CD1c-positive myeloid dendritic cell (primary cell): ENCODE data around the gene TTC27.
A peak's percentile ranks its signal among the peaks of the same experiment; 100 is the strongest.
"Not testable (repeated sequence)": the region's sequence is repeated elsewhere in the genome, so short reads cannot be mapped to it uniquely, and the experiment has no call there.

Experiments used
- DNase-seq: peaks from one replicate; pipeline ENCODE4 v3.0.0-alpha.2; 2016; ENCODE audit errors: extremely low spot score

The TTC27 gene

GRCh38 chr2:32807662-32808061 lies 179.8 kb downstream of the TTC27 start:
- no peak for DNase-seq

GRCh38 chr2:32810909-32811495 lies 183.2 kb downstream of the TTC27 start:
- DNase-seq = no peak

GRCh38 chr2:32811696-32812095 lies 183.8 kb downstream of the TTC27 start:
- no peak for DNase-seq

- DNase-seq = no peak
Measured at GRCh38 chr2:32812316-32812715, 184.5 kb downstream of the TTC27 start.

GRCh38 chr2:32820088-32820487 lies 192.2 kb downstream of the TTC27 start:
- no peak for DNase-seq

GRCh38 chr2:32820701-32821100 lies 192.9 kb downstream of the TTC27 start:
- no peak for DNase-seq

- no peak for DNase-seq
Measured at GRCh38 chr2:32824070-32824809, 196.4 kb downstream of the TTC27 start.

- DNase-seq = no peak
Measured at GRCh38 chr2:32825291-32825712, 197.5 kb downstream of the TTC27 start.

GRCh38 chr2:32830196-32830595 lies 202.3 kb downstream of the TTC27 start:
- DNase-seq = no peak

- DNase-seq = no peak
Measured at GRCh38 chr2:32832821-32833220, 205.0 kb downstream of the TTC27 start.

- DNase-seq = no peak
Measured at GRCh38 chr2:32833709-32834108, 205.9 kb downstream of the TTC27 start.

GRCh38 chr2:32835148-32835547 lies 207.3 kb downstream of the TTC27 start:
- DNase-seq = no peak

- DNase-seq = no peak
Measured at GRCh38 chr2:32836933-32837332, 209.1 kb downstream of the TTC27 start.

GRCh38 chr2:32838418-32838817 lies 210.6 kb downstream of the TTC27 start:
- peak; percentile 20 for DNase-seq

GRCh38 chr2:32838949-32839348 lies 211.1 kb downstream of the TTC27 start:
- DNase-seq = no peak

- DNase-seq = no peak
Measured at GRCh38 chr2:32841931-32842898, 214.4 kb downstream of the TTC27 start.

GRCh38 chr2:32843699-32844098 lies 215.8 kb downstream of the TTC27 start:
- no peak for DNase-seq

- DNase-seq = no peak
Measured at GRCh38 chr2:32844253-32844652, 216.4 kb downstream of the TTC27 start.

GRCh38 chr2:32846274-32846673 lies 218.4 kb downstream of the TTC27 start:
- not testable (repeated sequence) for DNase-seq

GRCh38 chr2:32847734-32848133 lies 219.9 kb downstream of the TTC27 start:
- no peak for DNase-seq

- DNase-seq = no peak
Measured at GRCh38 chr2:32849456-32850194, 221.8 kb downstream of the TTC27 start.
